ENCODE measurements around the gene VAV2. TPM values are rescaled to one million over a fixed set of nuclear protein-coding genes. Genes with fewer than 3 reads are reported as not detected.

Gene VAV2
- total and polyA plus RNA-seq, 9 of the 15 experiments (the other 6 are each of a cell fraction or from before 2014, with no cell fraction given), result 0.01 to 2.7 (median 1.0) TPM; not detected in 1

- no peak for TF ChIP-seq SMAD3 (CRISPR knock-in tag; conservative IDR thresholded peaks at IDR 0.05)
- TF ChIP-seq NCOA4 (IDR thresholded peaks at IDR 0.05; ENCODE audit: partially characterized antibody), result no peak
Measured at GRCh38 chr9:133877967-133878366, 114.2 kb downstream of the VAV2 start (continued).

- intact Hi-C loops (cut with micrococcal nuclease), result no loop called here
- H2AFZ ChIP-seq (ENCODE audit: low read depth, low read length), result no peak overlapping the region
- DNase-seq (ENCODE audit: extremely low read depth in 1 of 4, low spot score in 3 of 4) (no peak), FAIRE-seq (no peak), ATAC-seq (no peak)
- in situ Hi-C loops (cut with MboI), result no loop called here
- H3K9ac ChIP-seq (ENCODE audit: insufficient read depth in 1 of 2, low read depth in 2 of 2, low read length in 2 of 2), result no peak overlapping the region
- POLR2A ChIA-PET, result interaction anchor here (1.3 kb wide), 1 partner anchor 8 kb away, joined by 3 read pairs; no protein-coding TSS in a partner anchor
- H3K36me3 ChIP-seq (ENCODE audit: control insufficient read depth, insufficient read depth, low read length), result no peaks in the 10 kb centered on the region
- CTCF ChIA-PET (ENCODE audit: low intra/inter-chr PET ratio), result no interaction called here
- no peak overlapping the region for H3K4me3 ChIP-seq
- no peak overlapping the region for H3K27ac ChIP-seq (ENCODE audit: extremely low read depth, low read depth, low read length)
- peaks cover 40 to 96% of the 10 kb centered on the region in 2 experiments for H3K27me3 ChIP-seq (ENCODE audit: control insufficient read depth in 2 of 2, insufficient read depth in 2 of 2, low read length in 2 of 2)
- H3K9me1 ChIP-seq (ENCODE audit: control insufficient read depth, insufficient read depth, low read length), result no peaks in the 10 kb centered on the region
- peaks cover 0 to 4% of the 10 kb centered on the region in 2 experiments; a peak in 2 of 5 replicates for H3K4me1 ChIP-seq (replicated peaks in 1 of 2; ENCODE audit: control insufficient read depth in 2 of 2, insufficient read depth in 2 of 2, low read length in 2 of 2)
- no peak overlapping the region for H3K4me2 ChIP-seq (ENCODE audit: insufficient read depth, low read length)
- no peaks in the 10 kb centered on the region for H3K9me3 ChIP-seq (replicated peaks; ENCODE audit: control insufficient read depth, insufficient read depth, low read depth, low read length)
- H3K79me2 ChIP-seq (ENCODE audit: control insufficient read depth, insufficient read depth, low read length), result no peaks in the 10 kb centered on the region
- peaks cover 69% of the 10 kb centered on the region for H4K20me1 ChIP-seq (replicated peaks; ENCODE audit: control insufficient read depth, insufficient read depth, low read length)
- BruUV-seq (replicated peaks), result no TSS peak
- 2% methylated on average over 5 of the region's 5 CpGs for WGBS (ENCODE audit: insufficient coverage, low coverage, missing lambda C conversion rate)
- TF ChIP-seq FOXJ3 (CRISPR knock-in tag; IDR thresholded peaks at IDR 0.05) (no peak), BCOR (IDR thresholded peaks at IDR 0.05) (no peak), TRIM25 (IDR thresholded peaks at IDR 0.05; ENCODE audit: borderline replicate concordance) (no peak), ZNF592 (IDR thresholded peaks at IDR 0.05) (no peak), VEZF1 (CRISPR knock-in tag; IDR thresholded peaks at IDR 0.05) (no peak), THRAP3 (IDR thresholded peaks at IDR 0.05; ENCODE audit: borderline replicate concordance) (no peak), ZBTB49 (CRISPR knock-in tag; IDR thresholded peaks at IDR 0.05; ENCODE audit: borderline replicate concordance) (no peak), XRCC3 (IDR thresholded peaks at IDR 0.05) (no peak), FOXA3 (CRISPR knock-in tag; conservative IDR thresholded peaks at IDR 0.05 in 1 of 2, IDR thresholded peaks at IDR 0.05 in 1 of 2) (no peak)
Measured at GRCh38 chr9:133877327-133877726, 114.8 kb downstream of the VAV2 start.

All from K562 (cell line).